ENCODE data around the gene IDH2.

GRCh38 chr15:90040618-90041017 lies 61.6 kb downstream of the IDH2 start:
- TF ChIP-seq ZFP3 (CRISPR knock-in tag; IDR thresholded peaks at IDR 0.05) (no peak), ESRRG (CRISPR knock-in tag; IDR thresholded peaks at IDR 0.05) (no peak), PATZ1 (CRISPR knock-in tag; IDR thresholded peaks at IDR 0.05; ENCODE audit: borderline replicate concordance) (no peak), CREB5 (CRISPR knock-in tag; IDR thresholded peaks at IDR 0.05; ENCODE audit: low read depth) (no peak), ZC3H10 (CRISPR knock-in tag; IDR thresholded peaks at IDR 0.05) (no peak), SNAI2 (CRISPR knock-in tag; IDR thresholded peaks at IDR 0.05) (no peak)
